ENCODE measurements around the gene DNAJC11.
"Not testable (repeated sequence)": the region's sequence is repeated elsewhere in the genome, so short reads cannot be mapped to it uniquely, and the experiment has no call there.

The DNAJC11 gene

DNA sequence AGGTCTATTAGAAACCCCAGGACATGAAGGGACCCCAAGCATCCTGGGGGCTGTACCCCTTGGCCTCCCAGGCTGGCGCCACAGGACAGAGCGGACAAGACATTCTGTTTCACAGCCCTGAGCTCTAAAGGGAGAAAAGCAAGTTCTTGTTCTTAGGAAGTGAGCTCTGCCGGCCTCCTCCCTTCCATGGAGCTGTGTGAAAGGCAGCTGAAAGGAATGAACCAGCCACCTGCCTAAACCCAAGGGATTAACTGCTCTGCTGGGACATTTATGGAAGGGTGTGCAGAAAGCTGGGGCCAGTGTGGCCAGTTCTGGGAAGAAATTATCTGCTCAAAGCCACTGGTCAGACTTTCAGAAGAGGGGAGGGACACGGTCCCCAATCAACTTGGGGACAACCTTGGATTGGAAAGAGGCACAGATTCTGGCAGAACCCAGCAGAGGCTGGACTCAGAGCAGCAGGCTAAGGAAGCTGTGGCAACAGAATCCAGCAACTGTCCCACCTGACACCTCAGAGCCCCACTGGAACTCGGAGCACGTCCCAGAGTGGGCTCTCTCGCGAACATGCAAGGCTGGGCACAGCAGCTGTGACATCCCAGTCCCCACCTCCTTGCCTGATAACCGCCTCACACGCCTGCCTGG, 101.1 kb downstream of the DNAJC11 start:
- no peak for DNase-seq (ENCODE audit: low read depth)

DNA sequence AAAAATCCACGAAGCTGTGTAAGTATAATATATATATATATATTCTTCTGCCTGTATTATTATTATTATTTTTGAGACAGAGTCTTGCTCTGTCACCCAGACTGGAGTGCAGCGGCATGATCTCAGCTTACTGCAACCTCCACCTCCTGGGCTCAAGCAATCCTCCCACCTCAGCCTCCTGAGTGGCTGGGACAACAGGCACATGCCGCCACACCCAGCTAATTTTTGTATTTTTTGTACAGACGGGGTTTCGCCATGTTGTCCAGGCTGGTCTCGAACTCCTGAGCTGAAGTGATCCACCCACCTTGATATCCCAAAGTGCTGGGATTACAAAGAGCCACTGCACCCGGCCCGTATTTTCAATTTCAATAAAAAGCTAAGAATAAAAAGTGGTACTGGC, 101.6 kb downstream of the DNAJC11 start:
- DNase-seq (ENCODE audit: low read depth), result not testable (repeated sequence)

DNA sequence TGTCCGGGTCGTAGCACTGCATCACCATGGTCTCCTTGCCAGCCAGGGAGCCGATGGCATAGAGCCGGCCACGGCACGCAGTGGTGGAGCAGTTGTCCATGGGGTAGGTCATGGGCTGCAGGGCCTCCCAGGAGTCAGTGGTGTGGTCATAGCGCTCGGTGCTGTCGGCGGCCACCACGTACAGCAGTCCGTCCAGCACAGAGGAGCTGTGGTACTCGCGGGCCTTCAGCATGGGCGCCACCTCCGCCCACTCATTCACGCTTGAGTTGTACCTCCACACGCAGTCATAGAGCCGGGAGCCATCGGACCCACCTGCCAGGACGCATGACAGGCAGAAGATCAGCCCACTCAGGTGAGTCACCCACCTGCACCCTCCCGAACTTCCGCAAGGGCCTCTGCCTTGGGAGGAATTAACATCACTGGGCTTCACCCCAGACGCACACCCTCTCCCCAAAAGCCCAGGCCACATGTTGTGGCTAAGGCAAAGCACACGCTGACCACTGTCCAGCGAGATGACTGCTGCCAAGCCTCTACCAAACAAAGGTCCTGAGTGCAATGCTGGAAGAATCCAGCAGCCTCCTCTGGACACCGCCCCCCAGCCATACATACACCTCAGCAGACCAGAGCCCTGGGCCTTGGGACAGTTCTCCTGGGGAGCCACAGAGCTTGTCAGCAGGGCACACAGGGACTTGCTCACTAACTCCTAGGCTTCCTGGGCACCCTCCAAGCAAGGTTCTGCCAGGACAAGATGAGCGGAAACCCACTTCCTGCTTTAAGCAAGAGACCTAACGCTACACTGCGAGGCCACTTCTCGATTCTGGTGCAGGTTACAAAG, 102.3 kb downstream of the DNAJC11 start:
- DNase-seq (ENCODE audit: low read depth), result peak; percentile 33

DNA sequence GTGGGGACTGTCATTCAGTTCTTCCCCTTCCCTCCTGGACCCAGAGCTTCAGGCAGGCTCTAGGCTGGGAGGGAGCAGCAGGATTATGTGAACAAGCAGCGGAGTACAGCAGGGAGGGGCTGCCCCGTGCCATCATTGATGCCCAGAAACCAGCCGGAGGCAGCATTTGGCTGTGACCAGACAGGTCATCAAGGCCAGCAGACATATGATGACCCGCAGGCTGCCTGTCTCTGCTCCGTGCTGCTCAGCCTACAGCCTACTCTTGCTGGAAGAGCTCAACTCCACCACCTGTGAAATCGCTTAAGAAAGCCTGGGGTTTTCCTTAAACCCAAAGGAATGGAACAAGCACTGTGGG, 103.9 kb downstream of the DNAJC11 start:
- no peak for DNase-seq (ENCODE audit: low read depth)

DNA sequence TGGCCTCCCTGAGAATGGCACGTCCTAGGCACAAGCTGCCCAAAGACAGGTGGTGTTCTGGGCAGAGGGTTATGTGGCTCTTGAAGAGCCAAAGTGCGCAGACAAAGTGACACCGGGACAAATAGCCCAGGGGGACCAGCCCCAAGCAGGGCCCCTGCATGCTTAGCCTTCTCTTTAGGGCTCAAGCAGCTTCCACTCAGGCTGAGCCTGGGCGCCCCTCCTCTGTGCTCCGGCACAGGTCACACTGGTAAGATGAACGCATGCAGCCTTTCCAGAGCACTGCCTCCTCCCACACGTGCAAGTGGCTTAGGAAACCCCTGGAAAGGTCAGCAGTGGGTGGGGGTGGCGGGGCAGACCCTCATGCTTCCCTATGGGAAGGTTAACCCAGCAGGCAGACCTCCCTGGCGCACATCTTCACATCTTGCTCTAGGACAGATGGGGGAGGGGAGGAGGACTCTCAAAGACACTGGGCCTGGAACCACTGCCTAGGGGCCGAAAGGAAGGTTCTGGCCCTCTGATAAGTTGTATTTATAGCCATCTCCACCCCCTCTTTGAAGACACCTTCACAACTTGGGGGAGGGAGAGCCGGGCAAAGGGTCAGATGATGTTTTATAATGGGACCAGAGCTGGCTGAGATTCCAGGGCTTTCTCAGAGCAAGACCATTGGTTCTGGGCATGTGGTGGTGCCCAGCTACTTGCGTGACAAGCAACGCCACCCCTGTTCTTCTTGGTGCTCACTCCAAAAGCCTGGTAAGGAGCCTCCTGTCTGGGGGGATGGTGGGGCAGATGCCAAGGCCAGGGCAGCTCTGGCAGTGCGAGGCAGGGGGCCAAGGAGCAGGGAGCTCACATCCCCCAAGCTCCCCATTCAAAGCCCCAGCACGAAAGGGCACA, 104.5 kb downstream of the DNAJC11 start:
- no peak for DNase-seq (ENCODE audit: low read depth)

DNA sequence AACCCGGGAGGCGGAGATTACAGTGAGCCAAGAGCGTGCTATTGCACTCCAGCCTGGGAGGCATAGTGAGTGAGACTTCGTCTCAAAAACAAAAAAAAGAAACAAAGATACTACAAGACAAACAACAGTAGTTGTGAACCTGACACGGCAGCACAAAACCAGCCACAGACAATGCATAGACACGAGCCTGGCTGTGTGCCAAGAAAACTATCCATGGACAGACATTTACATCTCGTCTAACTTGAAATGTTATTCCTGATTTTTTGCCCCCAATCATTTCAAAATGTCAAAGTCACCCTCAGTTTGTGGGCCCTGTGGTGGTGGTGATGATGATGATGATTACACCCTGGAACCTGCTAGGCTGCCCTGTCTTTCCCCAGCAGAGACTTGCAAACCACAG, 105.3 kb downstream of the DNAJC11 start:
- no peak for DNase-seq (ENCODE audit: low read depth)

DNA sequence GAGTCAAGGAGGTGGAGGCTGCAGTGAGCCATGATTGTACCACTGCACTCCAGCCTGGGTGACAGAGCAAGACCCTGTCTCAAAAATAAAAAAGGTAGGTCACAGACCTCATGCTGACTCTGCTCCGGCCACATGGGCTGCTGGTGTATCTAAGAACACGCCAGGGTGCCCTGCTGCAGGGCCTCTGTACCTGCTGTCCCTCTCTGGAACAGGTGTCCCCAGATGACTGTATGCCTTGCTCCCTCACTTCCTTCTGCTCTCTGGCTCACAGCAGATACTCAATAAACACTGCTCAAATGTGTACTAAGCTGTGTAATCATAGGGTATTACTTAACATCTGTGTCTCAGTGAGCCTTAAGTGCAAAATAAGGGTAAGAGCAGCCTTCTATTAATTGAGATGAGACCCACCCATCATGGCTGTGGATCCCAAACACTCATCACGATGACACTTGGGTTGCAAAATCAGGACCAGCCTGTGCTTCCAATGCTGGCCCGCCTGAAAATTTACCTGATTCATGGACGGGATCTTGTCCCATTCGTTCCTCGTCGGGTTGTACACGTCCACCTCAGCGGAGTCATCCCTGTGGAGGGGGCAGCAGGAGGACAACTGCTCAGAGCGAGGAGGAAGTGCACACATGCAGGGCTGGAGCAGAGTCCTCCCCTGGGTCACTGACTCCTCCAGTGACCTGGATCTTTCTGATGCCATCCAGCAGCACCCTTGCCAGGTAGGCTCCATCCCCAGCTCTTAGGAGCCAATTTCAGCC, 106.5 kb downstream of the DNAJC11 start:
- DNase-seq (ENCODE audit: low read depth), result no peak

DNA sequence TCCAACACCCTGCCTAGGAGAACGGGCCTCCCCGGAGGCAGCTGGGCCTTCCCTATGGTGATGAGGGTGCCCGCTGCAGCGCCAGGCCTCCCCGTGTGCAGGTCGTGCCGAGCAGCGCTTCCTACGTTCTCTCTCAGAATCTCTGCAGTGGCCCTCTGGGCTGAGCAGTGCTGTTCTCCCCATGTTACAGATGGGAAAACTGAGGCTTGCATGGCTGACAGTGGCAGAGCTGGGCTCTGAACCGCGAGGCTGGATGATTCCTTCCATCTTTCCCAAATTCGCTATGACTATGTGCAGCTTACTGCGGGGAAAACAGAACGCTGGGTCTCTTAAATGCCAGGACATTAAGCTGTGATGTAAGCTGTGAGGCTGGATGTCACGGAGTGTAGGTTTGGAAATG, 107.8 kb downstream of the DNAJC11 start:
- DNase-seq (ENCODE audit: low read depth), result no peak

DNA sequence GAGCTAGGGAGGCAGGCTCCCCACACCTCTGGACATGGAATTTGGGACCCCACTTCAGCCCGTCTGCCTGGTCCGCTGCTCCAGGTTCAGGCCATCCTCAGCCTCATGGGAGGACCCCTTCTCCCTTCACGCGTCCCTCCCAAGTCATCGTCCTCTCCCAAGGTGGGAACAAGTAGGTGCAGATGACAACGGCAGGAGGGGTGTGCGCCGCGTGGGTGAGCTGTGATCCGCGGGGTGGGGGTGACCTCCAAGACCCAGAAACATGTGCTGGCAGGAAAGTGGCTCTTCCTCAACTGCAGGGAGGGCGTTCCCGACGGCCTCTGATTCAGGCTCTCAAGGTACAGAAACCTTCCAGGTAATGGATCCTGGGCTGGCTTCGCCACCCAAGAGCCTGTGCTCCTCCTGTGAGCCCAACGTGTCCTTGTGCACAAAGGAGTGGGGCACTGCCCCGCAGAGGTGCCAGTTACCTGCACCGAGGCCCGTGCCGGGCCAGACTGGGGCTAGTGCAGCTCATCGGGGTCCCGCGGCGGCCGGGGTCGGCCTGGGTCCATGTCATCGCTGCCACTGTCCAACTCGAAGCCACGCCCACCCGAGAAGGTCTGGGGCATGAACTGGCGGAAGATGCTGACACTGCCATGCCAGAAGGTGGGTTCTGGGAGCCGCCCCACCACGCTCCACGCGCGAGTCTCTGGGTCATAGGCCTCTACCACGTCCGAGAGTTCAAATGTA, 108.6 kb downstream of the DNAJC11 start:
- no peak for DNase-seq (ENCODE audit: low read depth)

DNA sequence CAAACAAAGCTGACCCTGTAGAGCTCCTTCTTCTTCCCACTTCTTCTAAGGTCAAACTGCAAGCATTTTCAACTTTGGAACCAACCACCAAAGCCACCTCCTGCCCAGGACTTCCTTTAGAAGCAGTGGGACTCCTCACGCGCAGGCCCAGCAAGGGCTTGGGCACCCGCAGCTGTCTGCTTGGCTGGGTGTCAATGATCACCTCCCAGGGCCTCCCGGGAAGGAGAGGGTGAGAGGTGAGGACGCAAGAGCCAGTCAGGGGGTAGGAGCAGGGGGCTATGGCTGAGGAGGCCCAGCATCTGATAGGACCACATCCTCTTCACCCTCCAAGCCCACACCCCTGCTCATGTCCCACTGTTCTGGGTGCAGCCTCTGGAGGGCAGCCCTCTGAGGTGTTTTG, 109.2 kb downstream of the DNAJC11 start:
- no peak for DNase-seq (ENCODE audit: low read depth)

DNA sequence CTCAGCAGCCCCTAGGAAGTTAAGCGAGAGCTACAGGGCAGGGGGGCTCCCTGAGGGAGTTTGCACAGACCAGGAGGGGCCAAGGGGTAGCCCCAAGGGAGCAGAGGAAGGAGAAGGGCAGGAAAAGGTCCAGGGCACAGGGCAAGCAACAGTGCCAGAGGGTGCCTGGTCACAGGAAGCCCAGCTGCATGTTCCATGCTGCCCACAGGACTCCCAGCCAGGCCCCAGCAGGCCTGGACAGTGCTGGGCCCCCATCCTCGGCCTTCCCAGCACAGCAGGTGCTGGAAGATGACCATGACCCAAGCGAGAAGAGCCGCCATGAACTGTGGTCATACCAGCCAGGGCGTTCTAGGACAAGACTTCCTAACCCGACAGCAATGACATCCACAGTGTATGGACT, 110.0 kb downstream of the DNAJC11 start:
- no peak for DNase-seq (ENCODE audit: low read depth)

DNA sequence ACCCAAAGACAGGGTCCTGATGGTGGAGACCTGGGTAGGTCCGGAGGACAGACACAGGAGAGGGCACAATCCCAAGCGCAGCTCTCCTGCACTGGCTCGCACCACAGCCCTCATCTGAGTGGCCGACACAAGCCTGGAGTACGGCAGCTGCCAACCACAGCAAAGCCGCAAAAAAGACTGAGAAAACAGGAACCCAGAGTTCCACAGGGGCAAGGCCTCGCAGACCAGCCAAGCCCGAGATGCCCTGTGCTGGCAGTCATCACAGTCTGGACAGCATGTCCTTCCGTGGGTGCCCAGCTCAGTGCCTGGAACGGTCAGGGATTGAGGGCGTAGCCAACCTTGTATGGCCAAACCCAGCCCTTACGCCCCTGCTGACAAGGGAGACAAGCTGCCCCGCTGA, 110.4 kb downstream of the DNAJC11 start:
- DNase-seq (ENCODE audit: low read depth), result no peak

DNA sequence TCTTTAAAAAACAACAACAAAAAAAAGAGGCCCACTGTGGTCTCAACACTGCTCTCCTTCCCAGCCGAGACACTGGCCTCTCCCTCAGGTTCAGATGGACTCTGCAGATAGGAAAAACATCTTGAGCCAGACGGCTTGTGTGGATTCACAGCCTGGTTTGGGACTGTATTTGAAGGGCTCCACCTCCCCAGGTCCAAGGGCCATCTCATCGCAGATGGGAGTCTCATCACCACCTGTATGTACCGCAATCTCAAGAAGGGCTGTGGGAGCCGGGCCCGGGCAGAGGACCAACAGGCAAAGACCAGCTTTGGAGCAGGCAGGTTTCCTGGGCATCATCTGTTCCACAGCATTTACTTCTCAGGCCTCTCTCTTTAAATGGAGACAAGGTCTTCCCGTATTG, 111.6 kb downstream of the DNAJC11 start:
- no peak for DNase-seq (ENCODE audit: low read depth)

DNA sequence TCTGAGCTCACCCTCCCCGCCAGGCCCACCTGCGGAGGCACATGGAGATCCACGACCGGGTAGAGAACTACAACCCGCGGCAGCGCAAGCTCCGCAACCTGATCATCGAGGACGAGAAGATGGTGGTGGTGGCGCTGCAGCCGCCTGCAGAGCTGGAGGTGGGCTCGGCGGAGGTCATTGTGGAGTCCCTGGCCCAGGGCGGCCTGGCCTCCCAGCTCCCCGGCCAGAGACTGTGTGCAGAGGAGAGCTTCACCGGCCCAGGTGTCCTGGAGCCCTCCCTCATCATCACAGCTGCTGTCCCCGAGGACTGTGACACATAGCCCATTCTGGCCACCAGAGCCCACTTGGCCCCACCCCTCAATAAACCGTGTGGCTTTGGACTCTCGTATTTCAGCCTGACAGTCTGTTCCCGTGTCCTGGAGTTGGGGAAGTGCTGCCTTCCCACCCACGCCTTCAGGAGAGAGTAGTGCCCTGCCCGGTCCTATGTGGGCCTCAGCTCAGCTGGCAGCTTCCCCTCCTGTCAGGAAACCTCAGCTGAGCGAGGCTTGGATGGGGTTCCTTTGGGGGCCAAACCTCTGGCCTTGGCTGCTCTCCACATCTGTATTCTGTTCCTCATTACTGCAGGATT, 112.6 kb downstream of the DNAJC11 start:
- no peak for DNase-seq (ENCODE audit: low read depth)

DNA sequence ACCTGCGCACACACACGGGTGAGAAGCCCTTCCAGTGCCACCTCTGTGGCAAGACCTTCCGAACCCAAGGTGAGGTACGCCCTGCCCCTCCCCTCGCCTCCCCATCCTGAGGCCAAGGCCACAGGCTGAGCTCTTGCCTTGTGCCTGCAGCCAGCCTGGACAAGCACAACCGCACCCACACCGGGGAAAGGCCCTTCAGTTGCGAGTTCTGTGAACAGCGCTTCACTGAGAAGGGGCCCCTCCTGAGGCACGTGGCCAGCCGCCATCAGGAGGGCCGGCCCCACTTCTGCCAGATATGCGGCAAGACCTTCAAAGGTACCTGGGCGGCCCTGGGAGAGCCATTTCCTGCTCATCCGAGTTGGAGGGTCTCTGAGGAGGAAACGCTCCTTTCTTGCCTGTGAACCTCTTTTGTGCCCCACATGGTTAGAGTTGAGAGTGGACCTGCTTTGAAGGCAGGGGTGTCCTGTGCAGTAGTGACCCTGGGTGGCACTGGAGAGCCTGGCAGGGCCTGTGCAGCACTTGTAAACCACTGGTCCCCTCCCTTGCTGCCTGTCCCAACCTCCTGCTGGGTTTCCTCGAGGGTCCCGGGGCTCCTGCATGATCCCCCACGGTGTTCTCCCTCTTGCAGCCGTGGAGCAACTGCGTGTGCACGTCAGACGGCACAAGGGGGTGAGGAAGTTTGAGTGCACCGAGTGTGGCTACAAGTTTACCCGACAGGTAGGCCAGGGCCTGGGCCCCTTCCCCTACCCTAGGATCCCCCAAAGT, 113.3 kb downstream of the DNAJC11 start:
- DNase-seq (ENCODE audit: low read depth), result no peak

DNA sequence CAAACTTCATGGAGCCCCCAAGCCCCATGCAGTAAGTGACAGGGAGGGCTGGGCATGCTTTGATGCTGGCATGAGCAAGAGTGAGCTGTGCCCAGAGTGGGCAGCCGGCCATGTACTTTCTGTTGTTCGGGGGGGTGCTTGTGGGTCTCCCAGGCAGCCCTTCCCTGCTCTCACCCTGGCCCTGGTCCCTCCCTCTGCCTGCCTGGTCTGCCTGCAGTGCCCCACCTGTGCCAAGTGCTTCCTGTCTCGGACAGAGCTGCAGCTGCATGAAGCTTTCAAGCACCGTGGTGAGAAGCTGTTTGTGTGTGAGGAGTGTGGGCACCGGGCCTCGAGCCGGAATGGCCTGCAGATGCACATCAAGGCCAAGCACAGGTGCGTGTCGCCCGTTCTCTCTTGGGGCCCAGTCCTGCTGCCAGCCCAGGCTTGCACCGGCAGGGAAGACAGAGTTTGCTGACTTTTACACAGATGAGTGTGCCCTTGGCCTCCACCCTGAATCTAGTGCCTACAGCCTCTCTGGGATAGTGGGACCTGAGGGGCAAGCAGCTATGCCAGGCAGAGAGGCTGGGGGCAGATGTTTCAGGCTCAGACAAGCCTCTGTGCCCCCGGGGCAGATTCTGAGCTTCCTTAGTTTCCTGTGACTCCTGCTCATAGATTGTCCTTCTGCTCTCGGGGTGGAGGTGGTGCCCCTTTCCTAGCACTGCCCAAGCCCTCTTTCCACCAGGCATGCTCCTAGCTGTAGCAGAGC, 114.2 kb downstream of the DNAJC11 start:
- DNase-seq (ENCODE audit: low read depth), result no peak

DNA sequence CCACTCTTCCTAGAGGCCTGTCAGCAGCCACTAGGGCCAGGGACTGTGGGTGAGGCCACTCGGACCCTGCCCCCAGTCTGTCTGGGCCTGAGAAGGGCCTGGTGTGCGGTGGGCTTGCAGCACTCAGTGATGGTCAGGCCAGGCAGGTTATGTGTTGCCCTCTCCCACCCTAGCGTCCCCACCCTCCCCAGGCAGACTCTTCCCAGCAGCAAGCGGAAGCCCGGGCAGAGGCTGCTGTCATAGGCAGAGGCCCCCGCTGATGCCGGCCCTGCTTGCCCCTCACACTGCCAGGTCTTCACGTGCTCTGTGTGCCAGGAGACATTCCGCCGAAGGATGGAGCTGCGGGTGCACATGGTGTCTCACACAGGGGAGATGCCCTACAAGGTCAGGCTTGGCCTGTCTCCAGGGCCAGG, 115.2 kb downstream of the DNAJC11 start:
- DNase-seq (ENCODE audit: low read depth), result no peak

DNA sequence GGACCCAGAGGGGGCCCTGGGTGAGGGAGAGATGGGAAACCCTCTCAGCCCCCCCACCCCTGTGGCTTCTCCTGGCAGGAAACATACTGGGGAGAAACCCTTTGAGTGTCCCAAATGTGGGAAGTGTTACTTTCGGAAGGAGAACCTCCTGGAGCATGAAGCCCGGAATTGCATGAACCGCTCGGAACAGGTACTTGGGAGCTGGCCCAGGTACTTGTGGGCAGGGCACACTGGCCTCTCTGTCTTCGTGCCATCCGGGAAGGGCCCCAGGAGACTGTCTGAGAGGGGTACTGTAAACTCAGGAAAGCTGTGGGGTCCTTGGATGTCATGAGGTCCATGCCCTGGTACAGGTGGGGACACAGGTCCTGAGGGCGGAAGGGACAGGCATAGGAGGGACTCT, 115.8 kb downstream of the DNAJC11 start:
- no peak for DNase-seq (ENCODE audit: low read depth)

DNA sequence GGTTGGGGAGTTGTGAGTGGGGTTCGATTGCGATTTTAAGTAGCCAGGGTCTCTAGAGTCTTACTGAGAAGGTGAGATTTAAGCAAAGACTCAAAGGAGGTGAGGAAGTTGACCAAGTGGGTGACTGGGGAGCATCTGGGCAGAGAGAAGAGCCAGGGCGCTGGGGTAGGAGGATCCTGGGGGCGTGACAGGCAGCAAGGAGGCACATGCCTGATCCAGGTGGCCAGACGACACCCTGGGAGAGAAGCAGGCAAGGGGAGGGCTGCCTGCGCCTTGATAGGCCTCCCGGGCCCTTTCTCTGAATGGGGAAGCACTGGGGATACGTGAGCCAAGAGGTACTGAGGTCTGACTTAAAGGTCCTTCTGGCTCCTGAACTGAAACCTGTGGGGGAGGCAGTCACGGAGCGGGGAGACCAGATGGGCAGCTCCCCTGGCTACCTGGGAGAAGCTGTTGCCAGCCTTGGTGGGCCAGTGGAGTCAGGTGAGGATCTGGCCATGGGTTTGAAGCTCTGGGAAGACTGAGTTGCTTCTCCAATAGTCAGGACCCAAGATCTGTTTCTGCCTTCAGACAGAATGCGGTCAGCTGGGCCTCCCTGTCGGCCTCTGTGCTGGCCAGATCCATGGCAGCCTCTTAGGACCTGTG, 116.4 kb downstream of the DNAJC11 start:
- DNase-seq (ENCODE audit: low read depth), result no peak

Measured in activated gamma-delta T cell treated with anti-CD3 and anti-CD28 coated beads, Interleukin-2, amount 50 U/mL, for 16 hours (primary cell).